HG03025 (cell line): ENCODE measurements around the gene TMEM150B.

ENCODE experiments used
- ATAC-seq: cut with Tn5 transposase; IDR thresholded peaks from one replicate; pipeline ENCODE4 v1.9.1; 2021; ENCODE audit warnings: mild to moderate bottlenecking, moderate library complexity; ENCODE audit not compliant: unreplicated experiment, low FRiP score

The TMEM150B gene

DNA sequence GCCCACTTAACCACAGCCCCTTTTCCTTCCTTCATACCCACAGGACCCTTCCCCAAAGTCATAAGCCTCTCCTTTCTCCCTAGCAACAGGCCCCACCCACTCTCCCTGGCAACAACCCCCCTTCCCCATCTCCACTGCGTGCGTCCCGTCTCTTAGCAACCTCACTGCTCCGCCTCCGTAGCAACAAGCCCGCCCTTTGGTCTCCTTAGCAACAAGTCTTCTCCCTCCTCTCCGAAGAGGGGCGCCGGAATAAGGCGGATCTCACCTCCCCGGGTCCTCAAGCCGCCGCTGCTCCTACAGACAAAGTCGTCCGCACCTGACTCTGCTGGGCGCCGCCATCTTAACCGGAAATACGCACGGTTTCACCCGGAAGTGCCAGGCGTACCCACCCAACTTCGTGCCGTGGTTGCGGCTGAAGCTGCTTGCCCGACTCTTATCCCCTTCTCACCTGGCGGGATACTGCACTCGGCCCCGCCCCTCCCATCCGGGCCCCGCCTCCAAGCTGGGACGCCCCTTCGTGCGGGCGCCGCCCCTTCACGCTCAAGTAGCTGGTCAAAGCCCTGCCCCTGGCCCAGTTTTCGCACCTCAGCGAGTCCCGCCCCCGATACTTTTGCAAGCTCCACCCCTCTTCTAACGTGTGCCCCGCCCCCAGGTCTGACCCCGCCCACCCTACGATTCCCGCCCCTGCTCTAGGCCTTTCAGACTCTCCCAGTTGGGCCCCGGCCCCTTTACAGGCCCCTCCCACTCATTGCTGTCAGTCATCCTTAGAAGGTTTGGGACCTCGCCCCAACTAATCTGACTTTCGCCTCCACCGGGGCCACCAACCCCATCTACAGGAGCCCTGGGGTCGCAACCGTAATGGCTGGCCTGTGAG, 45.1 kb downstream of the TMEM150B start, which contains the start of gene HSPBP1:
HSPBP1 (minus strand) TSS at position 341 of the 874 bp plus-strand sequence. CDS start 502 bp downstream, outside the sequence.
- peak; percentile 63 for ATAC-seq

DNA sequence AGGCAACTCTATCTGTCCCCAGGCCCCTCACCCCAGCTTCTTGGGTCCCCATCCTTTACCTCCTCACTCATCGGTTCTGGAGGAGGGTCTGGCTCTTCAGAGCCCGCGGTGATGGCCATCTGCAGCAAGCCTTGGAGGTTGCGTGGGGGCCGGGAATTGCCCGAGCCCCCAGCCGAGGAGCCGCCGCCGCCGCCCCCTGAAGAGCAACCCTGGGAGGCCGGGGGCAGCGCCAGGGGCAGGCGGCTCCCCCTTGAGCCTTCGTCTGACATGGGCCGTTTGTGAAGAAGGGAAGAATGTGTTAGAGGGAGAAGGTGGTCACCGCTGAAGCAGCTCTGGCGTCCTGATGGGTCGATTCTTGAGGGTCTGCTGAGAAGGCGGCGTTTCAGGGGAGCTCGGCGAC, 45.8 kb downstream of the TMEM150B start:
- no peak for ATAC-seq

DNA sequence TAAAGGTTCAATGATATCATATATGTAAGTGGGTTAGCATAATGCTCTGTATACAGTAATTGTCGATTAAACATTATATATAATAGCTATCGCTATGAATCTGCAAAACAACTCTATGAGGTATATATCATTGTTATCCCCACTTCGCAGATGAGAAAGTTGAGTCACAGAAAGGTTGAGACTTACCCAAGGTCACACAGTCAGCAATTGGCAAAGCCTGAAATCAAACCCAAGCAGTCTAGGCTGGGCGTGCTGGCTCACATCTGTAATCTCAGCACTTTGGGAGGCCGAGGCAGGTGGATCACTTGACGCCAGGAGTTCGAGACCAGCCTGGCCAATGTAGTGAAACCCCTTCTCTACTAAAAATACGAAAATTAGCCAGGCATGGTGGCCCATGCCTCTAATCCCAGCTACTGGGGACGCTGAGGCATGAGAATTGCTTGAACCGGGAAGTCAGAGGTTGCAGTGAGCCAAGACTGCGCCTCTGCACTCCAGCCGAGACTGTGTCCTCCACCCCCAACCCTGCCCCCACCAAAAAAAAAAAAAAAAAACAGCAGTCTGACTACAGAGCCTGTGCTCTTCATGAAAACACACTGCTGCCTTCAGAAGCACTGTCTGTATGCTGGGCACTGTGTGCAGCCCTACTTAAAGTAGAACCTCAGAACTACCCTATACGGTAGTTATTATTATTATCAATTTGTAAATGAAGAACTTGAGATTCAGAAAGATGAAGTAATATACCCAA, 46.6 kb downstream of the TMEM150B start:
- ATAC-seq, result no peak

GRCh38 chr19:55277494-55277893, 47.6 kb downstream of the TMEM150B start:
- ATAC-seq, result no peak

GRCh38 chr19:55276720-55277430, 48.3 kb downstream of the TMEM150B start:
- ATAC-seq, result no peak

DNA sequence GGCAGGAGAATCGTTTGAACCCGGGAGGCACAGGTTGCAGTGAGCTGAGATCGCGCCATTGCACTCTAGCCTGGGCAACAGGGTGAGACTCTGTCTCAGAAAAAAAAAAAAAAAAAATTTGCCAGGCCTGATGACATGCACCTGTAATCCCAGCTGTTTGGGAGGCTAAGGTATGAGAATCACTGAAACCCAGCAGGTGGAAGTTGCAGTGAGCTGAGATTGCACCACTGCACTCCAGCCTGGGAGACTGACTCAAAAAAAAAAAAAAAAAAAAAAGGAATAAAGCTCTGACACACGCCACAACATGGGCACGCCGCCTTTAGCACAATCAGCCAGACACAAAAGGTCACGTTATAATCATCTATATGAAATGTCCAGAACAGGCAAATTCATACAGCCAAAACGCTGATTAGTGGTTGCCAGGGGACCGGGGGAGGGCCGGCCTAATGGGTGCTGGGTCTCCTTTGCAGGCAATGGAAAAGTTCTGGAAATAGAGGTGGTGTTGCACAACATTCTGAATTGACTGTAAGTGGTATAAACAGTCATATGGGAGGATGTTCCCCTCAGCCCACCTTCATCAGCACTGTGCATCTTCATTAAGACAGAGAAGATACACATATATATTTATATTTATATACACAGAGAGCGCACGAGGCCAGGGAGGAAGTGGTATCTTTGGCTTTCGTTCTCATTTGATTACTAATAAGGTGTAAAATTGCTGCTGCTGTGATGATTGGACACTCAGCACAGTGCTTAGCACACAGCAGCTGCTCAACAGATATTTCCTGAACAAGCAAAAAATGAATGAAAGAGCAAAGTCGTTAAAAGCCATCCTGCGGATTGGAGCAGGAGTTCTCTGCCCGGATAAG, 49.1 kb downstream of the TMEM150B start:
- ATAC-seq, result no peak

DNA sequence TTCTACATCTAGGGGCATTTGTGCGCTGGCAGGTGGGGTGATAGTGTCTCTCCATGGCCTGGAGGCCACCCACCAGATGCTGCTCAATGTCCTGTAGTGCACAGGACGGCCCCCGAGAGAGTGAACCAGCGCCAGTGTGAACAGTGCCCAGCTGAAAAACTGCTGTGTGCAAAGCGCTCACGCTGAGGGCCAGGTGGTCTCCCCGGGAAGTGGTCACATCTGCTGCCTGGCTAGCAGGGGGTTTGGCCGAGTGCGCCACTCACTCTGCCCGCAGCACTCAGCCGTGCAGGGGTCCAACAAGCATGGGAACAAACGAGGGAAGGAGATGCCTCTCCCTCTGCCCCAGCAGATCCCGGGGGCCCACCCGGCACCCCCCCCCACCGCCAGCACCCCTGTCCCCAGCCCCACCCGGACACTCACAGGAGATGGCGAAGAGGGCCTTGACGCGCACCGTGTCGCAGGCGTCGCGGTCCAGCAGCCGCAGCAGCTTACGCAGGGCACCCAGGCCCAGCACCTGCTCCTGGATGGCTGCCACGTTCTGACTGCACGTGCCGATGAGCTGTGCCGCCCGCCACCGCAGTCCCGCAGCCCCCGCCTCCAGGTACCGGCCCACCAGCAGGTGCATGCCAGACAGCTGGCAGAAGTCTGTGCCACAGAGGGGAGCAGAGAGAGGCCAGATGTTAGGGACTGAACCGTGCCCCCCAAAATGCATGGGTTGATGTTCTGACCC, 51.0 kb downstream of the TMEM150B start:
- ATAC-seq, result no peak

GRCh38 chr19:55272142-55272541, 53.0 kb downstream of the TMEM150B start:
- ATAC-seq, result no peak

- no peak for ATAC-seq
Measured at GRCh38 chr19:55270172-55270942, 54.8 kb downstream of the TMEM150B start.

DNA sequence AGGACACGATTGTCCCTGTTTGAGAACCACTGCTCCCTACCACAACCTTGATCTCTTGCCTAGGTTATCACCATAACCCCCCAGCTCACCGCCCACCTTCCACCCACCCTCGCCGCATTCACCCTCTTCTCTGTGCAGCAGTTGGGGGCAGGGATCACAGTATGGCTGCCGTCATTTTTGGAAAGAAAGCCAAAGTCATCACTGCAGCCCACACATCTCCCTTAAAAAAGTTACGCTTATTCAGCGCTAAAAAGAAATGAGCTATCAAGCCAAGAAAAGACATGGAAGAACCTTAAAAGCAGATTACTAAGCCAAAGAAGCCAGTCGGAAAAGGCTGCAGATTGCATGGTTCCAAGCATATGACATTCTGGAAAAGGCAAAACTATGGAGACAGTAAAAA, 55.8 kb downstream of the TMEM150B start:
- ATAC-seq, result no peak

DNA sequence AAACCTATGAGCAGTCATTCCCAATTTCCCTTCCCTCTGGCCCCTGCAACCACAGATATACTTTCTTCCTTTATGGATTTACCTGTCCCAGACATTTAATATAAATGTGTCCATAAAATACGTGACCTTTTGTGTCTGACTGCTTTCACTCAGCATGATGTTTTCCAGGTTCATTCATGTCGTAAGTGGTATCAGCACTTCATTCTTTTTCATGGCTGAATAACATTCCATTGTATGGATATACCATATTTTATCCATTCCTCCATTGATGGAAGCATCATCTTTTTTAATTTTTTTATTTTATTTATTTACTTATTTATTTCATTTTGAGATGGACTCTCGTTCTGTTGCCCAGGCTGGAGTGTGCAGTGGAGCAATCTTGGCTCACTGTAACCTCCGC, 58.3 kb downstream of the TMEM150B start:
- ATAC-seq, result no peak

DNA sequence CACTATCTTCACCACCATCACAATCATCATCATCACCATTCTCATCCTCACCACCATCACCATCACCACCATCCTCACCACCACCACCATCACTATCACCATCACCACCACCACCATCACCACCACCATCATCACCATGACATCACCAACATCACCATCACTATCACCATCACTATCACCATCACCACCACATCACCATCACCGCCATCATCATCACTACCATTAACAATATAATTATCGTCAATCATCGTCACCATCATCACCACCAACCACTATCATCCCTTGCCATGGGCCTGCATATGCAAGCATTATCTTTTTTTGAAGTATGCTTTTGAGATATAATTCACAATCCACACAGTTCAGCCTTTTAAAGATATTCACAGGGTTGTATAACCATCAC, 58.7 kb downstream of the TMEM150B start:
- ATAC-seq, result no peak

GRCh38 chr19:55265723-55266386, 59.3 kb downstream of the TMEM150B start:
- ATAC-seq, result no peak

DNA sequence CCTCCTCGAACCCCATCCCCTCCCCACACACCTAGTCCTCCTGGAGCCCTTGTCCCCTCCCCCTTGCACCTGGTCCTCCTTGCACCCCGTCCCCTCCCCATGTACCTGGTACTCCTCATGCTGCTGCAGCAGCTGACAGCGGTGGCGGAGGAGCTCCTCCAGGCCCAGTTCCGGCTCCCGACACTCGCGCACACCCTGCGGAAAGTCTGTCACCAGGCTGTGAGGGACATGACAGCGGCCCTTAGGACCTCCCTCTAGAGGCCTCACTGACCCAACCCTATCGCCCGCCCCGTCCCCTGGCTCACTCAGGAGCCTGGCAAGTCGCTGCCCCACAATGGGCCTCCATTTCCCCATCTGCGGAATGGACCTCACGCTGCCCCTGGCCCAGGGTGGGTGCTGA, 60.0 kb downstream of the TMEM150B start:
- ATAC-seq, result no peak

GRCh38 chr19:55264531-55264930, 60.6 kb downstream of the TMEM150B start:
- ATAC-seq, result no peak
